ENCODE measurements around the gene STK11IP. TPM values are rescaled to one million over a fixed set of nuclear protein-coding genes. Genes with fewer than 3 reads are reported as not detected.

STK11IP gene
- total RNA-seq, 1 experiment from 2014 or later: 11.7 TPM

DNA sequence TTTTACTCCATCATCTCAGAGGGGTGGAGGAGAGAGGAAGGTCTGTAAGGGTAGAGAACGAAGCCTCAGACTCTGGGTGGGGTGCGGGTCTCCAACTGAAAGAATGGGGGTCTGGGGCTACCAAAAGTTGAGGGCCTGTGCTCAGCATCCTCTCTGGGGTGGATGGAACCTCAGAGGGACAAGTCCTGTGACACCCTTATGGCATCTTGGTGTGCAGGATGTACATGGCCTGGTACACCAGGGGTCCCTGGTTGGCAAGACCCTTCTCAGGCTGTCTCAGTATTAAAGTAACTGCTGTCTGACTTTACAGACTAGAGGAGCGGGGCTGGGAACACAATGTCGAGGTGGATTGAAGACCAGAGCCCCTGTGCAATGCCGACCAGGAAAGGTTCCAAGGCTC lies 27.5 kb downstream of the STK11IP start:
- 0 out of 2 replicates have a peak, but pooled peaks cover 3% of the 10 kb centered on the region for H3K4me1 ChIP-seq (replicated peaks)
- H3K27ac ChIP-seq: no peak overlapping the region
- no peak for DNase-seq (ENCODE audit: low read depth in 1 of 2, low spot score in 2 of 2)
- H3K27me3 ChIP-seq (replicated peaks): peaks cover 4% of the 10 kb centered on the region; the same call in 1 of the 2 replicates
- no peak overlapping the region for H3K4me3 ChIP-seq
- H3K9me3 ChIP-seq (replicated peaks): no peaks in the 10 kb centered on the region
- no peaks in the 10 kb centered on the region for H3K36me3 ChIP-seq

- Histone ChIP-seq H3K9me3 (replicated peaks) (no peaks in the 10 kb centered on the region), H3K36me3 (no peaks in the 10 kb centered on the region), H3K4me3 (no peak overlapping the region), H3K27ac (no peak overlapping the region), H3K27me3 (replicated peaks) (peaks cover 4% of the 10 kb centered on the region; the same call in 1 of the 2 replicates), H3K4me1 (replicated peaks) (0 out of 2 replicates have a peak, but pooled peaks cover 3% of the 10 kb centered on the region)
- DNase-seq (ENCODE audit: low read depth in 1 of 2, low spot score in 2 of 2): no peak
Measured at GRCh38 chr2:219626540-219626939, 28.9 kb downstream of the STK11IP start.

DNA sequence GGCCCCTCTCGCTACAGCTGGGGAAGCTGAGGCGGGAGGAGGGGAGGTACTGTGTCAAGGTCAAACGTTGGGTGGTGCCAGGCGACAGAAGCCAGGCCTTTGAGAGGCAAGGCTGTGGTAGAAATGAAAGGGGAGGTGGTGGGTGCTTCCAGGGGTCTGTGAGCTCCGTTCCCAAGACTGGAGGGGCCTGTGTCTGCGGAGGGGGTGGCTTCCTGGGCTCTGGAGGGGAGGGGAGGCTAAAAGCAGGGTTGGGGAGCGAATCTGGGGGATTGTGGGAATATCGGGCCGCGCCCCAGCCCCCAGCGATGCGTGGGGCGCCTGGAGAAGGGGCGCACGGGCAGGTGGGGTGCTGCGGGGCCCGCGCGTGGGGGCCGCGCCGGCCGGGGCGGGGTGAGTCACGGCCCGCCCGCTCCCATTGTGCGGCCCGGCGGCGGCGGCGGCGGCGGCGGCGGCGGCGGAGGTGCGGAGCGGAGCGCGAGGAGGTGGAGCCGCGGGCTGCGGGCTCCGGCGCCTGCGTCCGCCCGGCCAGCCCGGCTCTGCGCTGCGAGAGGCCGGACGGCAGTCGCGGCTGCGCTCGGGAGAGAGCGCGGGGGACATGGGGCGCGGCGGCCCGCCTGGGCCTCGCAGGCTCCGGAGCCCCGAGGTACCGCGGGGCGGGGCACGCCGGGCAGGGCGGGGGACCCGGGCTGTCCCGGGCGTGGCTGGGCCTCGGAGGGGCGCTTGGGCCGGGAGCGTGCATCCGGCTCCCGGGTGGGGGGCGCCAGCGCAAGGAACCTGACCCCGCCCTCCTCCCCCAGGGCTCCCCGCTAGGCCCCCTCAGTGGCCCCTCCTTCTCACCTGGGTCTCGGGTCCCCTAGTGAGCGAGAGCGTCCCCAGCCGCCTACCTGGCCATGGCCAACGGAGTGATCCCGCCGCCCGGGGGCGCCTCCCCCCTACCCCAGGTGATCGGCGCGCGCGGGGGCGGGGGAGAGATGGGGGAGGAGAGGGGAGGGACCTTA lies 29.7 kb downstream of the STK11IP start, which contains the start of gene SLC4A3:
TSS of gene SLC4A3 (plus strand) at position 528 of the 998 bp plus-strand sequence. CDS start at position 891, 363 bp downstream.
- Histone ChIP-seq H3K27me3 (replicated peaks) (peaks cover 4% of the 10 kb centered on the region; the same call in 1 of the 2 replicates), H3K4me3 (peak within 1 kb of the TSS; percentile 63), H3K9me3 (replicated peaks) (no peaks in the 10 kb centered on the region), H3K27ac (no peak within 1 kb of the TSS), H3K36me3 (no peaks in the 10 kb centered on the region), H3K4me1 (replicated peaks) (0 out of 2 replicates have a peak, but pooled peaks cover 3% of the 10 kb centered on the region)
- DNase-seq (ENCODE audit: low read depth in 1 of 2, low spot score in 2 of 2): no peak

DNA sequence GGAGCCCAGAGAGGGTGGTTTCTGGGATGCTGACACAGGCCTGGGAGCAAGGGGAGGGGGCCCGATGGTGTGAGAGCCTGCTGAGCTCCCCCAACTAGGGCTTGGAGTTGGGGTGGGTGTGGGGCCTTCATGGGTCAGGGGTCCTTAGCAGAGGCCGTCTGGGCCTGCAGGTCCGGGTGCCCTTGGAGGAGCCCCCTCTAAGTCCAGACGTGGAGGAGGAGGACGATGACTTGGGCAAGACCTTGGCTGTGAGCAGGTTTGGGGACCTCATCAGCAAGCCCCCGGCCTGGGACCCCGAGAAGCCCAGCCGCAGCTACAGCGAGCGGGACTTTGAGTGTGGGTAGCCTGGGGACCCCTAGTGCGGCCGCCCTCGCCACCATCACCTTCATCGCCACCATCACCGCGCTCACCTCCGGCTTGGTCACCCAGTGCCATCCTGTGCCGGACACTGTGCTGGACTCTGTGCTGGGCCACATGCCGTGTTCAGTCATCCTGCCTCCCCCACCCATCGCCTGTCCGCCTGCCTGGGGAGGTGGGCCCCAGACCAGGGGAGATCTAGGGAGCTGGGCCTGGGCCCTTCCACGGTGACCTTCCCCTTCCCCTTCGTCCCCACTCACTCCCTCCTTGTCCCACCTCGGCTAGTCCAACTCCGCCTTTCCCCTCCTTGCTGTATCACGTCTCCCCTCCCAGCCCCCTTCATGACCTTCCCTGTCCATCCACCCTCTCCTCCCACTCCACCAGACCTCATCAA lies 30.8 kb downstream of the STK11IP start:
- Histone ChIP-seq H3K4me1 (replicated peaks) (0 out of 2 replicates have a peak, but pooled peaks cover 3% of the 10 kb centered on the region), H3K27me3 (replicated peaks) (no peaks in the 10 kb centered on the region; the same call in 1 of the 2 replicates), H3K27ac (no peak overlapping the region), H3K4me3 (peak overlapping the region; percentile 63), H3K36me3 (peaks cover 3% of the 10 kb centered on the region; the same call in 1 of the 2 replicates), H3K9me3 (replicated peaks) (no peaks in the 10 kb centered on the region)
- DNase-seq (ENCODE audit: low read depth in 1 of 2, low spot score in 2 of 2): no peak

DNA sequence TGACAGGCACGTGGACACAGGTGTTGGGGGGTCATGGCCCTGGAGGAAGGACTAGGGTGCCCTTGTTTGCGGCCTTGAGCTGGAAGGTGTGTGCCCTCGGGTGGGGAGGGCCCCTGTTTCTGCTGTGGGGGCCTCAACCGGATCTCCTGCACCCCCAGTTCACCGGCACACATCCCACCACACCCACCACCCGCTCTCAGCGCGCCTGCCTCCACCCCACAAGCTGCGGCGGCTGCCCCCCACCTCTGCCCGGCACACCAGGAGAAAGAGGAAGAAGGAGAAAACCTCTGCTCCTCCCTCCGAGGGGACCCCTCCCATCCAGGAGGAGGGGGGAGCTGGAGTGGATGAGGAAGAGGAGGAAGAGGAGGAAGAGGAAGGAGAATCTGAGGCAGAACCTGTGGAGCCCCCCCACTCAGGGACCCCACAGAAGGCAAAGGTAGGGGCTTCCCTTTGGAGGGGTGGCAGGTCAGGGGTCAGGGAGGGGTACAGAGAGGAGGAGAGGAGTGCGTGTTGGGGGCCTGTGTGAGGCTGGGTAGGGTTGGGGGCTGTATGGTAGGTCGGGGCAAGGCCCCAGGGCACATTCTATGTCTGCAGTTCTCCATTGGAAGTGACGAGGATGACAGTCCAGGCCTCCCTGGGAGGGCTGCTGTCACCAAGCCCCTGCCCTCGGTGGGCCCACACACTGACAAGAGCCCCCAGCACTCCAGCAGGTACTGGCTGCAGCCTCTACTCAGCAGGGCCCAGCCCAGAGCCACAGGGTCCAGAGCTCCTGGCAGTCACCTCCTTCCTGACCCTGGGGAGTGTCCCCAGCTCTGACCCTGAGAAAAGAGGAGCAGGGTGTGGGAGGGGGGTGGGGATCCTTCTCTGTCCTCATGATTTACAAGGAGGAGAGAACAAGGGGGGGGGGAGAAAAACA lies 31.6 kb downstream of the STK11IP start:
- no peak for DNase-seq (ENCODE audit: low read depth in 1 of 2, low spot score in 2 of 2)
- H3K9me3 ChIP-seq (replicated peaks): no peaks in the 10 kb centered on the region
- 0 out of 2 replicates have a peak, but pooled peaks cover 3% of the 10 kb centered on the region for H3K4me1 ChIP-seq (replicated peaks)
- no peak overlapping the region for H3K4me3 ChIP-seq
- H3K27ac ChIP-seq: no peak overlapping the region
- H3K36me3 ChIP-seq: peaks cover 3% of the 10 kb centered on the region
- no peaks in the 10 kb centered on the region for H3K27me3 ChIP-seq (replicated peaks)

GRCh38 chr2:219629976-219630695 lies 32.5 kb downstream of the STK11IP start:
- H3K4me3 ChIP-seq: no peak overlapping the region
- no peaks in the 10 kb centered on the region for H3K9me3 ChIP-seq (replicated peaks)
- no peaks in the 10 kb centered on the region for H3K27me3 ChIP-seq (replicated peaks)
- H3K27ac ChIP-seq: no peak overlapping the region
- DNase-seq (ENCODE audit: low read depth in 1 of 2, low spot score in 2 of 2): no peak
- H3K36me3 ChIP-seq: peaks cover 3% of the 10 kb centered on the region
- H3K4me1 ChIP-seq (replicated peaks): 0 out of 2 replicates have a peak, but pooled peaks cover 3% of the 10 kb centered on the region

GRCh38 chr2:219630770-219631405 lies 33.2 kb downstream of the STK11IP start:
- no peaks in the 10 kb centered on the region for H3K9me3 ChIP-seq (replicated peaks)
- H3K27me3 ChIP-seq (replicated peaks): no peaks in the 10 kb centered on the region
- DNase-seq (ENCODE audit: low read depth in 1 of 2, low spot score in 2 of 2): no peak
- H3K4me3 ChIP-seq: no peak overlapping the region
- H3K27ac ChIP-seq: no peak overlapping the region
- 0 out of 2 replicates have a peak, but pooled peaks cover 3% of the 10 kb centered on the region for H3K4me1 ChIP-seq (replicated peaks)
- peaks cover 3% of the 10 kb centered on the region for H3K36me3 ChIP-seq

DNA sequence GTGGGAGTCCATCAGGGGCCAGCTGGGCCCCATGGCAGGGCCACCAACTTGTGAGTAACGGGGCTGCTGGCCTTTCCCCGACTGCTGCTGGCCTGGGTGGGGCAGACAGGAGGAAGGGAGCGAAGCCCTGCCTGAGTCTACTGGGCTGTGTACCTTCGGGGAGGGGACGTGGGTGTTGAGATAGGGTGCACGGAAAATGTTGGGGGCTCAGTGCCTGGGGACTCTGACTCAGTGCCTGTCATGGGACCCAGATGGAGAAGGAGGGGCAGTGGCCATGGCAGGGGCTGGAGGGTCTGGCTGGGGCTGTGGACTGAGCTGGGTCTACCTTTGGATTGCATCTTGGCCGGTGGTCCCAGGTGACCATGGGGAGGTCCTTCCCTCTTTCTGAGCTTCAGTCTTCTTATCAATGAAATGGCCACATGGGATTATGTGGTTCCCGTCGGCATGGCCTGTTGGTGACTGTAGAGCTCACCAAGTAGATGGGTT lies 33.8 kb downstream of the STK11IP start:
- Histone ChIP-seq H3K4me1 (replicated peaks) (0 out of 2 replicates have a peak, but pooled peaks cover 3% of the 10 kb centered on the region), H3K4me3 (no peak overlapping the region), H3K27me3 (replicated peaks) (no peaks in the 10 kb centered on the region), H3K36me3 (peaks cover 3% of the 10 kb centered on the region), H3K9me3 (replicated peaks) (no peaks in the 10 kb centered on the region), H3K27ac (no peak overlapping the region)
- DNase-seq (ENCODE audit: low read depth in 1 of 2, low spot score in 2 of 2): no peak

GRCh38 chr2:219631904-219632759 lies 34.5 kb downstream of the STK11IP start:
- Histone ChIP-seq H3K4me3 (no peak overlapping the region), H3K27me3 (replicated peaks) (no peaks in the 10 kb centered on the region), H3K9me3 (replicated peaks) (no peaks in the 10 kb centered on the region), H3K36me3 (peaks cover 3% of the 10 kb centered on the region), H3K27ac (no peak overlapping the region), H3K4me1 (replicated peaks) (0 out of 2 replicates have a peak, but pooled peaks cover 3% of the 10 kb centered on the region)
- no peak for DNase-seq (ENCODE audit: low read depth in 1 of 2, low spot score in 2 of 2)

GRCh38 chr2:219632760-219633105 lies 35.1 kb downstream of the STK11IP start:
- Histone ChIP-seq H3K4me1 (replicated peaks) (0 out of 2 replicates have a peak, but pooled peaks cover under 1% of the 10 kb centered on the region), H3K27ac (no peak overlapping the region), H3K4me3 (no peak overlapping the region), H3K9me3 (replicated peaks) (no peaks in the 10 kb centered on the region), H3K36me3 (peaks cover 3% of the 10 kb centered on the region), H3K27me3 (replicated peaks) (no peaks in the 10 kb centered on the region)
- peak in 1 of 2 experiments; percentile 39 for DNase-seq (ENCODE audit: low read depth in 1 of 2, low spot score in 2 of 2)

All from SJSA1 (cell line).